Stimulated activated CD8-positive, alpha-beta memory T cell treated with anti-CD3 and anti-CD28 coated beads, Interleukin-2, amount 100 ng/mL, for 1 hour (primary cell): ENCODE data around the gene FATE1.

ENCODE experiments used
- DNase-seq, 2 donors: peaks; one replicate each; pipeline ENCODE4 v3.0.0-alpha.2; 2020; ENCODE audit warnings: low read depth in 2 of 2

FATE1 gene

DNA sequence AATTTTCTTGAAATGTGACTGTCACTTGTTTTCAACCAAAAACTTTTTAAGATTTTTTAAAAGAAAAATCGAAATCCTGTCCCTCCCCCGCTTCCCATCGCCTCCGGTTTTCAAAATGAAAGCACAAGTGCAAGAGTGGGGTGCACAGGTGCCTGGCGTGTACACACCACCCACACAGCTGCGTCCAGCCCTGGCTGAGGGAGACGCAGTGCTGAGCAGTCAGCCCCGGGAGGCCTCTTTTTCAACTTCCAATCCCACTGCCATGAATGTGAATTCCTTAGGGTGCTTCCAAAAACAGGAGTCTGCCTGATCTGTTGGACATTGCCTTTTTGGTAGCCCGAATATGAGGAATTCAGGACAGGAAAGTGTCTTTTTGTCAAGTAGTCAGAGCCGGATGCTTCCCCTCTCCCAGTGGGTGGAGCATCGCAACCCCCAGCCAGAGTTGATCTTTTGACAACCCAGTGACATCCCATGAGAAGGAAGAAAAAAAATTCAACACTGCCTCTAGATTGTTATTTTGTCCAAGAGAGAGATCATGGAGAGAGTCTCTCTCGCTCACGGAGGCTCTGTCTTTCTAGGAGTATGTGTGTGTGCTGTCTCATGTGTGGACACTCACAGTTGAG, 11.7 kb upstream of the FATE1 start:
- no peak for DNase-seq

DNA sequence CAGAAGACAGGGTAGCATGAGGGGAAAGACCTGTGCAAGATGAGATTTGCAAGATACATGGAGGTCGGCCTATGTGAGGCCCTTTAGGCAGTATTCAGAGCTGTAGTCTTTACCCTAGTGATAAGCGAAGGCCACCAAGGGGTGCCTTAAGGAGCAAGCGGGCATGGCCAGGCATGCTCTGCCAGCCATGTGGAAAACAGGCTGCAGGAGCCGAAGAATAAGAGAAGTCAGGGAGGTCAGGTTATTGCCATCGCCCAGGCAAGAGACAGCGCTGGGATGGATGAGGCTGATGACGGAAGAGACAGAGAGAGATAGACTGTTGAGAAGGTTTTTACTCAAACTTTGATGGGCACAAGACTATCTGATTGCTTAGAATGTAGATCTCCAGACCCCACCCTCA, 7.0 kb upstream of the FATE1 start:
- DNase-seq: no peak

DNA sequence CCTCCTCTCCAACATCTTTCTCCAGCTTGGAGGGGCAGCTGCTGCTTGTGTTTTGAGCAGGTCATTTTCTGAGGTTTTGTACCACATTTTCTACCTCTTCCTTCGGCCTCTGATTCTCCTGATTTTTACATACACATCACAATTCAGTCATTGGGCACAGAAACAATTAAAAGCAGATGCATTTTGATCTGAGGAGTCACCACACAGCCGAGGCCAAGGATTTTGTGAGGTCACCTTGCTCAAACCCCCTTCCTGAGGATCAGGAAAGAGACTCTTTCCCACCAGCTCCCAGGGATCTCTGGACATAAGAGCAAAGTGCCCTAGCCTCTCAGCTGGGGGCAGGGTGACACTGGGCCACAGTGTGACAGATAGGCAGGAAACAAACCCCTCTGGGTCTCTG, 5.4 kb upstream of the FATE1 start:
- no peak for DNase-seq

DNA sequence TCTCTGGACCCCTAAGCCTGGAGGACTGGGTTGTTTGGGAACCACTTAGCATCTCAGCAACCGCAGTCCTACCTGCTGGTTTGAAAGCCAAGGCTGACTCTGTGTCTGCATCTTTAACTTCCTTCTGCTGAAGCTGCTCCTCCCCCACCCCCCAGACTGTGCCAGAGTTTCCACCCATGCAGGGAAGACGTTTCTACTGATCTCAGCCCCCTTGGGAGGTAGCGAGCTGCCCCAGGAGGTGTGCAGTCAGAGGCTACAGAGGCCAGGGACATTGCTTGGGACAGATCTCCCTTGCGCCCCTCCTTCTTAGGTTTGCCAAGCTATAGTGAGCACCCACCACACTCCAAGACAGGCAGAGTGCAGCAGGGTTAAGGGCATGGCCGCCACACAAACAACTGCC, 4.7 kb upstream of the FATE1 start:
- no peak for DNase-seq

DNA sequence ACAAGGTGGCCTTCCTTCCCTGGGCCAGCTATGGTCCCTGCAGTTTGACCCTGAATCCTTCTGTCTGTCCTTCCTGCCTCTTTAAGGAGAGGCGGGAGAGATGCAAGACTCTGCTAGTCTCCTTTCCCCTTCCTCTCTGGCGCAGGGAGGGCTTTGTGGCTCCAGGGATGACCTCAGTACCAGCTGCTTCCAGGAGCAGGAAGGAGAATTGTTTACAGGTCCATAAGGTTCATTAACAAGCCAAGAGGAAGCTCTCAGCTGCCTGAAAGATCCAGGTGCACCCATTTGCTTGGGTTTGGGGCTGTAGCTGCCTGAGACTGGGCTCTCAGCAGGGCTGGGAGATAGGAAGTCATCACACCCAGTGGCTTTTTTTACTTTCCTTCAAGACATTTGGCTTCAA, 4.0 kb upstream of the FATE1 start:
- no peak for DNase-seq

DNA sequence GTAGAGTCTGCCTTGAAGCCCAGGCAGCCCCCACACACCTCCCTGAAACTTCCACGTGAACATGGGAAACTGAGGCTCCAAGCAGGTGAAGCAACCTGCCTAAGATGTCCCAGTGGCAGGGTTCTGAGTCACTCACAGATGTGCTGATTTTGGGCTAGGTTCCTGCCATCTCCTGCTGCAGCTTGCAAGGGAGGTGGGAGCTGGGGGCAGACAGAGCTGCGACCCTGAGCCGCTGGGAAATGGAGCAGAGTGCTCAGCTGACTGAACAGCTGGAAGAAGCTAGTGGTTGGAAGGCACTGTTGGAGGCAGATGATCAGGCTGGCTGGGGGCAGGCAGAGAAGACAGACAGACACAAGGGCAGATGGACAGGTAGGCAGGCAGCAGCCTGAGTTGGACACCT, 3.6 kb upstream of the FATE1 start:
- no peak for DNase-seq

DNA sequence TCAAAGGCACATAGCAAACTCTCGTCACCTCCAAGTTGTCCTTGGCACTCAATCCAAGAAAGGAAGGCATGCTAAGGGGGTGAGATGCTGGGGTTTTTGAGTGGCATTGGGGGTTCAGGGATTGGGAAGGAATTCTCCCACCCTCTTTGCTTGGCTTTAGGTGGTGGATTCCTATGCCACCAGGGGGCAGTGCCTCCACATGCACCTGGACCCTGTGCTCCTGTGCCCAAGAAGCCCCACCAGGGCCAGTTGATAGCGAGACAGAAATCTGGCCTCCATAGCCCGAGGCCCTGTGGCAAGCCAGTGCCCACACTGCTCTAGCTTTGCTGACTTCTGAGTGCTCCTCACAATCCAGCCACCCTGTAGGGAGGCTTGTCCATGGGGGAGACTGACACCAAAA, 2.0 kb upstream of the FATE1 start:
- no peak for DNase-seq

DNA sequence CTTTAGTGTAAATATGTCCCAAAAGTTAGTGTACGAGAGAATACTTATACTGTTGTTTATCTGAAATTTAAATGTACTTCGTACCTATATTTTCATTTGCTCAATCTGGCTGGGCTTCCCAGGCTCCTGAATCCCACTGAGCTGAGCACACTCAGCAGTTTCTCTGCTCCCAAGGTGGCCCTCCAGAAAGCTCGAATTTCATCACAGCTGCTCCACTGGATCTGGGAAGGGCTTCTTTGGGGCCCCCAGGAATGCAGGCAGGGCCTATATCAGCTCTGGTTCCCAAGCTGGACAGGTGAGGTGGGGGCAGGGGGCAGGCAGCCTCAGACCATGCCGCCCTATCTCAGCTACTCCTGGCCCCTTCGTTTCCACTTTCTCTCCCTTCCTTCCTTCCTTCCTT, 1.5 kb upstream of the FATE1 start:
- DNase-seq: no peak

DNA sequence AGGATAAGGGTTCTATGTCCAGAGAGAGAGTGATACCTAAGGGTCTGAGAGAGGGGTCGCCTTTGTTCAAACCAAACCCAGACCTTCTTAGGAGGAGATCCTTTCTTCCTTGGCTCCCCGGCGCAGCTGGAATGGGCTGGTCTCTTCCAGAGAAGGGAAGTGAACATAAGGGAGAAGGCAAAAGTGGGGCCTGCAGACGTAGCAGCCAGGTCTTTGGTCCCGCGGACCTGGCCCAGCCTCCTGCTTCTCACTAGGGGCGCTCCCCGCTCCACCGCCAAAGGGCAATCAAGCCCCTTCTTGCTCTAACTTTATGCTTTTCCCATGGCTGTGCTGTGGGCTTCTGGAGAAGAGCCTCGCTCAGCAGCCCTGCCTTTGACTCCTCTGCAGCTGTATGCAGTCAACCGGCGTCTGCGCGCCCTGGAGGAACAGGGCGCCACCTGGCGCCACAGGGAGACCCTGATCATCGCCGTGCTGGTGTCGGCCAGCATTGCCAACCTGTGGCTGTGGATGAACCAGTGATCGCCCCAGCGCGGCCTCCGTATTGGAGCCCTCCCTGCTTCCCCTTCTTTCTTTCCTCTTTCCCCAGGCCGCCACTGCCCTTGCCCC, 6.5 kb downstream of the FATE1 start:
- DNase-seq: no peak

DNA sequence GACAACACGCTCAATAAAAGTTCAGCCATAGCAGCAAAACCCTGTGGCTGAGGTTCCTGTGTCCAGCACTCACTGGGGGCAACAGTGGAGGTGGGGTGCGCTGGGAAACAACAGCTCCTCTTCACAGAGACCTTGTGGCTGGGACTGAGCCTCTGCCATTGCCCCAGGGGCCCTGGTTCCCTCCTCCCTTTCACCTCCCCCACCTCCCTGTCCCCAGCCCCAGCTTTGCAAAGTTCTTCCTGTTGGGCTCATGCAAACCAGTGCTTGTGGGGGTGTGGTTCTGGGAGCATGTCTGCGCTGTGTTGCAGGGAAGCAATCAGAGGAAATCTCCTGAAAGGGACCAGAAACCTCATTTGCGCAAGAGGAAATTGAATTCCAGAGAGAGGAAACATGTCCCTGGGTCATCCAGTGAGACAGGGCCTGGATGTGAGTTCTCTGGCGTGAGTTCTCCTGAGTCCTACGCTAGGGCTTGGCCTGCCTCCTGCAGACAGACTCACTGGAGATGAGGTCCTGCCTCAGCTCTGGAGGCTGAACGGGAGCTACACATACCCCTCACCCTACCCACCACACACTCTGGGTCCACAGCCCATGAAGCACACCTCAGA, 7.4 kb downstream of the FATE1 start:
- no peak for DNase-seq

DNA sequence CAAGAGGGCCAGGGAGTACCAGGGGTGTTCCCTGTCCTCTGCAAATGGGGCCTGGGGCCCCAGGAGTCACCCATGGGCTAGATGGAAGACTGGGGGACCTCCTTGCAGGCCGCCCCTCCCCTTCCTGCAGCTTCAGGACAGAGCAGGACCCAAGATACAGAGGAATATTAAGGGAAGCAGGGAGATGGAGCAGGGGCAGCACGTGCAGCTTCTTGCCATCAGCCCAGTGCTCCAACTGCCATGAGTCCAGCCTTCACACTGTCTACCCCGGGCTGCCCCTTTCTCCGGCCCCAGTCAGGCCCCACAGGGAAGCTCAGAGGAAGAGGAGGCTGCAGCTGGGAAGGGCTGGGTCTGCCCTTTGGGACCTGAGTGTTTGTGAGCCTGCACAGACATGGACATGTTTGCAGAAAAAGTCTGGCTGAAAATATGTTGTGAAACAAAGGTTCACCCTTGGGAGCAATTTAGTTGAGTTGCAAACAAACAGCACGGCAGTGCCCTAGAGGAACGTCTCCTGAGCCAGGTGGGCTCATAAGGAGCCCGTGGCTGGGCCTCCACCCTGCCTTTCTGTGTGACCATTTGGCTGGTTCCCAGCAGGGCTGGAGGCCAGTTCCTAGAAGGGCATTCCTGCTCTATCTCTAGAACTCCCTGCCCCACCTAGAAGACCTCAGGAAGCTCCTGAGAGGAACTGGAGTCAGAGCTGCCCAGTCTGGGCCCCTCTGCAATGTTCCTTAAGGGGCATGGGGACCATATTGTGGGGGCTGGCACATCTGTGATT, 8.9 kb downstream of the FATE1 start:
- no peak for DNase-seq

DNA sequence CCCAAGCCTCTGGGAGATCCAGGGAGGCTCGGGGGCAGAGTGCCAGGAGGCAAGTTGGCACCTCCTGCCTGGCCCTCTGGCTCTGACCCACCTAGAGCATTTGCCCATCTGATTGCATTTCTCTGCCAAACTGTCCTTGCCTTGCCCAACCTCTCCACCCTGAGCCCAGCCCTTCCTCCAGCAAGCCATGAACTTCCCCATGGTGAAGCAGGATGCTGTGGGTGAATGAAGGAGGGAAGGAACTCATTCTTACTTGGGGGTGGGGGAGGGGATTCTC, 9.4 kb downstream of the FATE1 start:
- no peak for DNase-seq

DNA sequence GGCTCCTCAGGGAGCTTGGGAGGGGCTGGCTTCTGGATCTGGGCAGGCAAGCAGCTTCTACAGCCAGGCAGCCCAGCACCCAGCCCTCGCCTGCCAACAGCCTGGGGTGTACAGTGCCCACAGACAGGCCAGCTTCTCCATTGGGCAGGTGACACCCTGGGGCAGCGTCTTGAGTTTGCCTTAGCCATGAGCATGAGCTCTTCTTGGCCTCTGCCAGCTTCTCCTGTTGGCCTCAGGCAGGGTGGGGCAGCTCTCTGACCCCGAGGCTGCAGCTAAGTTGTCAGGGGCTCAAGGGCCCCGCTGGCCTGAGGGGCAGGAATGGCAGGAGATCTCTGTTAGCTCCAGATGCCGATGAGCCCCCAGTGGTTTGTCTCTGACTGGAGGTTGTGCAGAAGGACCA, 10.9 kb downstream of the FATE1 start:
- DNase-seq: no peak

DNA sequence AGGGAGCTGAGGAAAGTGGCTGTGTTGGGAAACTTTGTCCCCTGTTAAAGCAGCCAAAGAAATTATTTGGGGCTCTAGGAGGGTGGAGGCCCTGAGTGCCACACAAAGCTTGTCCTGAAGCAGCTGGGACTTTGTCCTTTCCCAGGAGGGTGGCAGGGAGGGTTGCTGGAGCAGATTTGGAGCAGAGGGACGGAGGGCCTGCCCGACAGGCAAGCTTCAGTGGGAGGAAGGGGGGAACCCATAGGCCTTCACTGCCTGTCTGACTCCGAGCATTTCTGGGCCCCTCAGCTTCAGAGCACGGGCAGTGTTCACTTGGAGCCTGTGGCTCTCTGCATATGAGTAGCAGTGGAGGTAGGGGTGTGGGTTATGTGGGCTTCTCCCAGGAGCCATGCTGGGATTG, 11.5 kb downstream of the FATE1 start:
- DNase-seq: no peak

DNA sequence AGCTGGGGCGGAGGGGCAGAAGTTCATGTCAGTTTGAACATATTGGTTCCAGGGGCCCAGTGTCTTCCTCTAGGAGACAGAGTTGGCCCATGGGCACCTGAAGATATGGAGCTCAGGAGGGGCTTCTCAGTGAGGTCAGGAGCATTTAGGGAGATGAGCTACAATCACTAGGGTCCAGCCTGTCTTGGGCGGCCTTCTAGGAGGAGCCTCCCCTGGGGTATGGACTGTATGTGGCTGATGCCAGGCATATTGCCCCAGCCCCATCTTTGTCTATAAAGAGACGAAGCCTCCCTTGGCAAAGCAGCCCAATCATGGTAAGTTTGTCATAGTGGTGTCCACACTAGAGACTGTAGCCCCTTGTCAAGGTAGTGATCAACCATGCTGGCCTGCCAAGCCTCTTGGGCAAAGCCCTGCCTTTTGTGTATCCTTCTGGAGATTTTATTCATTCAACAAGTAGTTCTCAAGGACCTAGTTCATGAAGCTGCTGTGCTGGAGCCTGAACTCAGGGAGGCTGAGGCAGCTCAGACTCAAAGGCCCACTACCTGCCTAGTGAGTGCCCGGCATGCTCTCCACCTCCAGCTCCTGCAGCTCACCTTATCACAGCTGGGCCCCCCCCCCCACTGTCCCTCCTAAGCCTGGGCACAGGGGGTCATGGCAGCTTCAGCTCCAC, 13.4 kb downstream of the FATE1 start:
- DNase-seq: no peak

DNA sequence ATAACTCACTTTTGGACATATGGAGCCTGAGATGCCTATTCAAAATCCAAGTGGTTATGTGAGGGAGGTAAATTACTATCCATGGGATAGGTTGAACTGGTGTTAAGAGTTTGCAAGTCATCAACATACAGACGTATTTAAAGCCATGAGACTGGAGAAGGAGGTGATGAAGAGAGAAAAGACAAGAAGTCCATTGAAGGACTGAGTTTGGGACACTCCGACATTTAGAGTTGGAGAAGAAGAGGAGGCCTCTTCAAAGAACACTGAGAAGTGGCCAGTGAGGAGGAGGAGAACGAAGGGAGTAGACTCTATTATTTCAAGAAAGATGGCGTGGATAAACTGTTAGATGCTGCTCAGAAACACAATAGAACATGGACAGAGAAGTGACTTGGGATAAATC, 18.6 kb downstream of the FATE1 start, which contains the start of gene CNGA2:
TSS of gene CNGA2 (plus strand) at position 301 of the 400 bp plus-strand sequence. CDS start 3,738 bp downstream, outside the sequence.
- no peak for DNase-seq

DNA sequence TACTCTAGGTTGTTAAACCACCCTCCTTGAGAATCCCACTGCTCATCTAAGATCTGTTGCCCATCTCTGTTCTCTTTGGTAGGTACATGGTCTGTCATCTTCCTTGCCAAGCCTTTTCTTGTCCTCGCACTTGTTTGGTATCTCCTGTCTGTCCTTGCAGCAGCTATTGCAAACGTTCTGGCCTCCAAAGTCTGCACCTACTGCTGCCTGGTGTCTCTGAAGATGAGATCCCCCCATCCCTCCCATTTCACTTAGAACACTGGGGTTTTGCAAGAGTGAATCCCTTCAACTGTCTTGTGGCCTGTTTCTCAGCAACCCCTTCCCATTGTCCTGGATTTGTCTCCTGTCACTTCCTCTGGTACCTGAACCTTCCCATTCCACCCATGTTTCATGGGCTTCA, 19.4 kb downstream of the FATE1 start:
- DNase-seq: no peak

DNA sequence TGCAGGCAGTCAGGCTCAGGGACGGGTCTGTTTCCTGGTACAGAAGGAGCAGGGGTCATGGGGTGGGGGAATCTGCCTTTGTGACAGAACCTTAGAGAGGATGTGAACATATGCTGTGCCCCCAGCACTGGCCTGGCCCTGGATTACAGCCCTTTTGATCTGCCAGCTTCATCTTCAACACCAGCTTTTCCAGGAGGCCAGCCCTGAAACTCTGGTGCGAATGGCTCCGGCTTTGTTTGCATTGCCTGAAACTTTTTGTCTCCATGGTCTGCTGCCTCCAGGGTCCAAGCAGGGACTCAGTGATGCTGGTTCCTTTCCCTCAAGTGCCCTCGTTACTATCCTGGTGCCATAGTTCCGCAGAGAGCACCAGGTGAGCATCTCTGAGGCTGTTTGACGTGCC, 20.9 kb downstream of the FATE1 start:
- DNase-seq: no peak

DNA sequence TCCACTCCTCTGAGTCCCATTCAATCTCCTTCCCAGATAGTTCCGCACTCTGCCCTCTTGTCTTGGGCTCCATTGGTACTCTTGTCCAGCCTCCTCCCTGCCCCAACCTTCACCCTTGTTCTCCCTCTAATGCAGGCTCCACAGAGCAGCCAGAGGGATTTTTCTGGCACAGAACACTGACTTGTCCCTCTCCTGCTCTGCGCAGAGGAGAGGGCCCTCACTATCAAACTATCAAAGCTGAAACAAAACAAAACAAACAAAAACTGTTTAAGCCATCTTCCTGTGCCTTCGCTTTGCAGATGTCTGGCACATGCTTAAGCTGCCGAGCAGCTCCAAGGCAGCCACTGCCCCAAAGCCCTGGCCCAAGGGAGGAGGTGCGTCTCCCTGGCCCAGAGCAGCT, 21.7 kb downstream of the FATE1 start:
- no peak for DNase-seq

DNA sequence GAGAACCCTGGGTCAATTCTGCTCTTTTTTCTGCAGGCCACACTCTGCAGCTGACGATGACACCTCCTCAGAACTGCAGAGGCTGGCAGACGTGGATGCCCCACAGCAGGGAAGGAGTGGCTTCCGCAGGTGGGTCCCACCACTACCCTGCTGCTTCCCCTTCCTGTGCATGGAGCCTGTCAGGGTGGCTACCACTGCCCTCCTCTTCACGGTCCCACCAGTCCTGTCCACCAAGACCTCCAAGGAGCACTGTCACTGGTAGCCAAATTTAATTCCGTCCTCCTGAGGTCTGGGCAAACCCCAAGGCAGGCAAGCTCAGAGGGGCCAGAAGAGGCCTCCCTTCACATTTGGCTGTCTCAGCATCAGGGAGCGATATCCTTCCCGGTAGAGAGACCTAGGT, 22.9 kb downstream of the FATE1 start:
- no peak for DNase-seq

DNA sequence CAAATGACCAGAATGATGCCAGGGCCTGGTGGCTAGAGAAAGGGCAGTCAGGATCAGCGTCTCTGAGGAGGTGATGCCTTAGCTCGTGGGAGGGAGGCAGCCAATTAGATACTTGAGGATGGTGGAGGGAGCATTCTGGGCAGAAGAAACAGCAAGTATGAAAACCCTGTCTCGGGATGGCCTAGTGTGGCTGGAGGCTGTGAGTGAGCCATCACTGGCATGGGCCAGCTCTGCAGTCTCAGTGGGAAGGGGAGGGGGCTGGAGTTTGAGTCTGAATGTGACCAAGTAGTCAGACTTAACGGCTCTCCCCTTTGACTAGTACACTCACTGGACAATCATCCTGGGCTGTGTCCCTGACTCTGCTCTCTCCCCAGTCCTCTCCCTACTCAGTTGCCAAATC, 25.8 kb downstream of the FATE1 start:
- DNase-seq: no peak

DNA sequence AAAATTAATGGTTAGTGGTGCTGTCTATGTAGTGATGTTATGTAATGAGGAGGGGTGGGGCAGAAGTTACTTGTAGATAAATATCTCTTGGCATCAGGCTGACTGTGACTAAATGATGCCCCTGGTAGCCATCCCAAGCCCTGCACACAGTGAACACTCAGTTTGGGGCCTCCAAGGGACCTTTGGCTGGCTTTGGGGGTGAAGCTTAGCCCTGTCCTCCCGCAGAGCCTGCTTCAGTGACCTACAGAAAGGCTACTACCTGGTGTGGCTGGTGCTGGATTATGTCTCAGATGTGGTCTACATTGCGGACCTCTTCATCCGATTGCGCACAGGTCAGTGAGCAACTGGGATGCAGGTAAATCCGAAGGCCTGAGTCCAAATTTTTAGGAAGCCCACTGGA, 26.5 kb downstream of the FATE1 start:
- no peak for DNase-seq
